HCT116 (cell line): ENCODE measurements around the gene LSS. TPM values are rescaled to one million over a fixed set of nuclear protein-coding genes. Genes with fewer than 3 reads are reported as not detected.

ENCODE experiments used
- ATAC-seq: fragments of 200-7000 bp; cut with Tn5 transposase; 2 replicates; pipeline ENCODE4 v1.9.1; 2020; ENCODE audit warnings: mild to moderate bottlenecking, moderate library complexity
- BruUV-seq: library from RNA; stranded (reverse); fragments of 400-500 nt; replicated peaks from 2 replicates; lab custom pipeline; 2021; lab: Mats Ljungman, UMichigan
- CTCF ChIA-PET: fragments of 300-600 bp; sonication (Branson Sonifier 250); formaldehyde crosslinking; loops from one replicate; lab custom pipeline; 2021; ENCODE audit warnings: antibody characterized with exemption; lab: Charles Lee
- POLR2A ChIA-PET: fragments of 300-600, 350-600 bp; sonication (Branson Sonifier 250); formaldehyde crosslinking; loops from one replicate; lab custom pipeline; 2021; ENCODE audit warnings: antibody characterized with exemption; lab: Charles Lee
- RAD21 ChIA-PET, 2 experiments: fragments of 300-600 bp; sonication (Branson Sonifier 250); formaldehyde crosslinking; loops; one replicate each; lab custom pipeline; 2023; ENCODE audit warnings: low total read pairs in 2 of 2; ENCODE audit not compliant: uncharacterized antibody in 2 of 2, unreplicated experiment in 2 of 2, low non-redundant PET in 1 of 2; lab: Charles Lee
- DNase-seq: peaks from one replicate; pipeline ENCODE4 v3.0.0-alpha.2; 2010; ENCODE audit warnings: low read depth, low spot score
- H2AFZ ChIP-seq: fragments of 200-600 bp; shearing (Covaris generic), sonication (generic); 2 replicates; pipeline ENCODE4 v1.6.1; 2017; ENCODE audit warnings: low read depth, mixed run types, mixed read lengths, antibody characterized with exemption, low read length; ENCODE audit not compliant: poor library complexity, severe bottlenecking
- H3K27ac ChIP-seq: 2 replicates; pipeline ENCODE4 v1.5.1; 2012; ENCODE audit warnings: low read depth, low read length
- H3K27me3 ChIP-seq: fragments of 200-600 bp; sonication (generic); 2 replicates; pipeline ENCODE4 v1.6.1; 2016; ENCODE audit warnings: mixed run types, low read length, mixed read lengths; ENCODE audit not compliant: insufficient read depth
- H3K36me3 ChIP-seq, 2 experiments: fragments of 200-500 bp in 1 of 2; fragments of 200-600 bp in 1 of 2; sonication (Bioruptor generic) in 1 of 2; sonication (generic) in 1 of 2; 2 replicates each; pipeline versions ENCODE4 v1.5.1 to v1.6.1; 2014 to 2016; ENCODE audit warnings: low read length in 2 of 2, inconsistent platforms in 1 of 2, mixed read lengths in 1 of 2, mixed run types in 1 of 2; ENCODE audit not compliant: insufficient read depth in 2 of 2, control insufficient read depth in 1 of 2
- H3K4me1 ChIP-seq, 2 experiments: fragments of 200-600 bp in 1 of 2; sonication (generic) in 1 of 2; 2 replicates each; pipeline versions ENCODE4 v1.5.1 to v1.6.1; 2012 to 2017; ENCODE audit warnings: low read length in 2 of 2, inconsistent platforms in 1 of 2, mild to moderate bottlenecking in 1 of 2, mixed read lengths in 1 of 2, mixed run types in 1 of 2, moderate library complexity in 1 of 2; ENCODE audit not compliant: insufficient read depth in 2 of 2, control insufficient read depth in 1 of 2
- H3K4me2 ChIP-seq: fragments of 200-600 bp; sonication (generic); 2 replicates; pipeline ENCODE4 v1.6.1; 2017; ENCODE audit warnings: mixed run types, low read length, mixed read lengths
- H3K4me3 ChIP-seq, 2 experiments: fragments of 200-600 bp in 1 of 2; sonication (generic) in 1 of 2; replicated peaks in 1 of 2; 2 replicates each; pipeline ENCODE4 v1.5.1; 2011 to 2016; ENCODE audit warnings: low read length in 2 of 2, control low read depth in 1 of 2, low read depth in 1 of 2, mild to moderate bottlenecking in 1 of 2, mixed read lengths in 1 of 2, mixed run types in 1 of 2
- H3K79me2 ChIP-seq: fragments of 200-600 bp; sonication (generic); 2 replicates; pipeline ENCODE4 v1.6.1; 2017; ENCODE audit warnings: mild to moderate bottlenecking, mixed run types, low read length, moderate library complexity, mixed read lengths; ENCODE audit not compliant: insufficient read depth
- H3K9ac ChIP-seq: fragments of 200-600 bp; sonication (generic); 2 replicates; pipeline ENCODE4 v1.6.1; 2016; ENCODE audit warnings: low read length, mixed read lengths
- H3K9me2 ChIP-seq: fragments of 200-600 bp; sonication (generic), shearing (Covaris generic); 2 replicates; pipeline ENCODE4 v1.6.1; 2017; ENCODE audit warnings: mixed run types, mild to moderate bottlenecking, moderate library complexity; ENCODE audit not compliant: insufficient read depth
- H3K9me3 ChIP-seq, 2 experiments: fragments of 200-500 bp in 1 of 2; fragments of 200-600 bp in 1 of 2; sonication (Bioruptor generic) in 1 of 2; sonication (generic) in 1 of 2; 2 replicates each; pipeline ENCODE4 v1.6.1; 2014 to 2017; ENCODE audit warnings: low read length in 2 of 2, mixed read lengths in 2 of 2, inconsistent platforms in 1 of 2, low read depth in 1 of 2, mild to moderate bottlenecking in 1 of 2, mixed run types in 1 of 2, moderate library complexity in 1 of 2; ENCODE audit not compliant: control insufficient read depth in 1 of 2, insufficient read depth in 1 of 2
- H4K20me1 ChIP-seq: fragments of 200-600 bp; sonication (generic), shearing (Covaris generic); 2 replicates; pipeline ENCODE4 v1.6.1; 2017; ENCODE audit warnings: mixed run types, mild to moderate bottlenecking, moderate library complexity; ENCODE audit not compliant: insufficient read depth
- CBX3 ChIP-seq: IDR thresholded peaks from 2 replicates; pipeline ENCODE4 v1.6.1; 2012; ENCODE audit warnings: low read depth
- CEBPB ChIP-seq: IDR thresholded peaks from 2 replicates; pipeline ENCODE4 v1.6.1; 2012; ENCODE audit warnings: low read depth
- ELF1 ChIP-seq: IDR thresholded peaks from 2 replicates; pipeline ENCODE4 v1.6.1; 2012; ENCODE audit warnings: low read depth, borderline replicate concordance
- EZH2 ChIP-seq: fragments of 200-600 bp; sonication (generic); IDR thresholded peaks from 2 replicates; pipeline ENCODE4 v1.6.1; 2017; ENCODE audit warnings: antibody characterized with exemption, mixed run types
- EZH2phosphoT487 ChIP-seq: fragments of 200-600 bp; IDR thresholded peaks from 2 replicates; pipeline ENCODE4 v1.6.1; 2018; ENCODE audit warnings: antibody characterized with exemption, borderline replicate concordance
- FOSL1 ChIP-seq: IDR thresholded peaks from 2 replicates; pipeline ENCODE4 v1.6.1; 2012; ENCODE audit warnings: low read depth
- POLR2AphosphoS5 ChIP-seq: IDR thresholded peaks from 2 replicates; pipeline ENCODE4 v1.6.1; 2011; ENCODE audit warnings: mild to moderate bottlenecking, low read depth, low read length, moderate library complexity
- RAD21 ChIP-seq: IDR thresholded peaks from 2 replicates; pipeline ENCODE4 v1.6.1; 2012; ENCODE audit warnings: low read depth, mild to moderate bottlenecking
- SIN3A ChIP-seq: IDR thresholded peaks from 2 replicates; pipeline ENCODE4 v1.6.1; 2012; ENCODE audit warnings: low read depth
- SP1 ChIP-seq: IDR thresholded peaks from 2 replicates; pipeline ENCODE4 v1.6.1; 2012; ENCODE audit warnings: low read depth
- SRF ChIP-seq: IDR thresholded peaks from 2 replicates; pipeline ENCODE4 v1.6.1; 2012; ENCODE audit warnings: low read depth
- TCF7L2 ChIP-seq: IDR thresholded peaks from 2 replicates; pipeline ENCODE4 v1.7.0; 2011; ENCODE audit warnings: borderline replicate concordance, inconsistent platforms; ENCODE audit not compliant: insufficient read depth, insufficient read length; ENCODE audit errors: extremely low read depth
- YY1 ChIP-seq: IDR thresholded peaks from 2 replicates; pipeline ENCODE4 v1.6.1; 2011; ENCODE audit warnings: low read length, low read depth, moderate library complexity, mild to moderate bottlenecking; ENCODE audit not compliant: insufficient replicate concordance; ENCODE audit errors: extremely low read depth
- ZFX ChIP-seq: fragments of 450-650 bp; IDR thresholded peaks from 2 replicates; pipeline ENCODE4 v1.6.1; 2017
- ZNF274 ChIP-seq: fragments of 200-500 bp; sonication (Bioruptor generic); IDR thresholded peaks from 2 replicates; pipeline ENCODE4 v1.6.1; 2014; ENCODE audit warnings: mild to moderate bottlenecking, low read depth, low read length, inconsistent platforms
- intact Hi-C: fragments of 100-400 bp; cut with micrococcal nuclease; formaldehyde crosslinking; loops from 2 replicates; pipeline ENCODE4 v1.10.0; 2022
- total RNA-seq: library from RNA; stranded (reverse); gene quantifications from one replicate; pipeline ENCODE4 v1.2.1, GENCODE V29; 2021; ENCODE audit not compliant: unreplicated experiment
- TF ChIP-seq, protein P1 (sequence below): IDR thresholded peaks from 2 replicates; pipeline ENCODE4 v1.6.1; 2012
- TF ChIP-seq, protein P2 (sequence below): IDR thresholded peaks from 2 replicates; pipeline ENCODE4 v1.6.1; 2012; ENCODE audit warnings: low read depth
- TF ChIP-seq, protein P3 (sequence below), 3 experiments: fragments of 200-600 bp in 1 of 3; sonication (generic) in 1 of 3; IDR thresholded peaks in 2 of 3; conservative IDR thresholded peaks in 1 of 3; 2 replicates each; pipeline ENCODE4 v1.5.1; 2012 to 2017; ENCODE audit warnings: low read depth in 2 of 3, low read length in 2 of 3, antibody characterized with exemption in 1 of 3, borderline replicate concordance in 1 of 3, control low read depth in 1 of 3, mild to moderate bottlenecking in 1 of 3, mixed read lengths in 1 of 3, mixed run types in 1 of 3, moderate library complexity in 1 of 3; ENCODE audit not compliant: insufficient read depth in 1 of 3
- TF ChIP-seq, protein P4 (sequence below): IDR thresholded peaks from 2 replicates; pipeline ENCODE4 v1.6.1; 2011; ENCODE audit warnings: mild to moderate bottlenecking, low read length, moderate library complexity; ENCODE audit not compliant: insufficient replicate concordance; ENCODE audit errors: extremely low read depth
- TF ChIP-seq, protein P5 (sequence below): IDR thresholded peaks from 2 replicates; pipeline ENCODE4 v1.6.1; 2012

LSS gene
- total RNA-seq, 1 experiment from 2014 or later = 44.7 TPM

DNA sequence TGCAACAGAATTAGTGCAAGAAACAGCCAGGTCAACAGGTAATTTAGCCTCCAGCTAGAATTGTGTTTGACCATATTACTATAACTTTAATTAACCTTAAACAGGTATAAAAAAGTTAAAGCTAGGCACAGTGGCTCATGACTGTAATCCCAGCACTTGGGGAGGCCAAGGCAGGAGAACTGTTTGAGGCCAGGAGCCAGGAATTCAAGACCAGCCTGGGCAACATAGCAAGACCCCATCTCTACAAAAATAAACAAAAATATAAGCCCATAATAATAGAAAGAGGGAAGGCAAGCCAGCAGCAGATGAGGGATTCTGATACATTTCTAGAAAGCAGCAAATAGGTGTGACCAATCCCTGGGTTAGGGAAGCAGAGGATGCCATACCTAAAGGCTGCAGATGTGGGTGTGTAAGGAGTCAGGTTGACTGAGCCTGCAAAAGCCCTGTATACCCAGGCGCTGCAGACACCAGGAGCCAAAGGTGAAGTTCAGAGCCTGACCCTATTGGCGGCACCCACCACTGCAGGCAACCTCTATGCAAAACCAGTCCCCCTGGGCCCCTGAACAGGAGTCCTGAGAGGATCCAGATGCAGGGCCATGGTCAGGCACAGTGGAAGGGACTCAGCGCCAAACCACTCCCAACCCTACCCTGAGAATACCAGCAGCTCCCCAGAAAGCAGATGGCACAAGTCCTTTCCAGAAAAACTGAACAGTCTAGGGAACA is 19.3 kb upstream of the LSS start:
- CTCF ChIA-PET = no interaction called here
- H3K36me3 ChIP-seq = peaks cover 60 to 74% of the 10 kb centered on the region in 2 experiments
- no peak overlapping the region for H3K4me3 ChIP-seq

More for the DNA sequence above, 19.3 kb upstream of the LSS start:
- RAD21 ChIA-PET = no interaction called here
- intact Hi-C loops = no loop called here
- POLR2A ChIA-PET = no interaction called here
- Histone ChIP-seq H3K9me3 (no peaks in the 10 kb centered on the region), H2AFZ (no peak overlapping the region), H3K27me3 (no peaks in the 10 kb centered on the region), H3K4me1 (no peaks in the 10 kb centered on the region), H3K79me2 (peaks cover 11% of the 10 kb centered on the region), H3K27ac (no peak overlapping the region), H4K20me1 (no peaks in the 10 kb centered on the region), H3K9ac (no peak overlapping the region), H3K9me2 (no peaks in the 10 kb centered on the region), H3K4me2 (no peak overlapping the region)
- no peak for ATAC-seq
- DNase-seq = no peak
- no peak for TF ChIP-seq RAD21
- TF ChIP-seq, protein P1, sequence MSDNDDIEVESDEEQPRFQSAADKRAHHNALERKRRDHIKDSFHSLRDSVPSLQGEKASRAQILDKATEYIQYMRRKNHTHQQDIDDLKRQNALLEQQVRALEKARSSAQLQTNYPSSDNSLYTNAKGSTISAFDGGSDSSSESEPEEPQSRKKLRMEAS = no peak
- no peak for TF ChIP-seq ZNF274
- TF ChIP-seq ZFX = no peak
- no peak for TF ChIP-seq EZH2phosphoT487
- TF ChIP-seq SRF = no peak
- TF ChIP-seq CBX3 = no peak
- TF ChIP-seq FOSL1 = no peak
- TF ChIP-seq, protein P2, sequence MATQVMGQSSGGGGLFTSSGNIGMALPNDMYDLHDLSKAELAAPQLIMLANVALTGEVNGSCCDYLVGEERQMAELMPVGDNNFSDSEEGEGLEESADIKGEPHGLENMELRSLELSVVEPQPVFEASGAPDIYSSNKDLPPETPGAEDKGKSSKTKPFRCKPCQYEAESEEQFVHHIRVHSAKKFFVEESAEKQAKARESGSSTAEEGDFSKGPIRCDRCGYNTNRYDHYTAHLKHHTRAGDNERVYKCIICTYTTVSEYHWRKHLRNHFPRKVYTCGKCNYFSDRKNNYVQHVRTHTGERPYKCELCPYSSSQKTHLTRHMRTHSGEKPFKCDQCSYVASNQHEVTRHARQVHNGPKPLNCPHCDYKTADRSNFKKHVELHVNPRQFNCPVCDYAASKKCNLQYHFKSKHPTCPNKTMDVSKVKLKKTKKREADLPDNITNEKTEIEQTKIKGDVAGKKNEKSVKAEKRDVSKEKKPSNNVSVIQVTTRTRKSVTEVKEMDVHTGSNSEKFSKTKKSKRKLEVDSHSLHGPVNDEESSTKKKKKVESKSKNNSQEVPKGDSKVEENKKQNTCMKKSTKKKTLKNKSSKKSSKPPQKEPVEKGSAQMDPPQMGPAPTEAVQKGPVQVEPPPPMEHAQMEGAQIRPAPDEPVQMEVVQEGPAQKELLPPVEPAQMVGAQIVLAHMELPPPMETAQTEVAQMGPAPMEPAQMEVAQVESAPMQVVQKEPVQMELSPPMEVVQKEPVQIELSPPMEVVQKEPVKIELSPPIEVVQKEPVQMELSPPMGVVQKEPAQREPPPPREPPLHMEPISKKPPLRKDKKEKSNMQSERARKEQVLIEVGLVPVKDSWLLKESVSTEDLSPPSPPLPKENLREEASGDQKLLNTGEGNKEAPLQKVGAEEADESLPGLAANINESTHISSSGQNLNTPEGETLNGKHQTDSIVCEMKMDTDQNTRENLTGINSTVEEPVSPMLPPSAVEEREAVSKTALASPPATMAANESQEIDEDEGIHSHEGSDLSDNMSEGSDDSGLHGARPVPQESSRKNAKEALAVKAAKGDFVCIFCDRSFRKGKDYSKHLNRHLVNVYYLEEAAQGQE = no peak
- TF ChIP-seq POLR2AphosphoS5 = no peak
- no peak for TF ChIP-seq SP1
- TF ChIP-seq, protein P3, sequence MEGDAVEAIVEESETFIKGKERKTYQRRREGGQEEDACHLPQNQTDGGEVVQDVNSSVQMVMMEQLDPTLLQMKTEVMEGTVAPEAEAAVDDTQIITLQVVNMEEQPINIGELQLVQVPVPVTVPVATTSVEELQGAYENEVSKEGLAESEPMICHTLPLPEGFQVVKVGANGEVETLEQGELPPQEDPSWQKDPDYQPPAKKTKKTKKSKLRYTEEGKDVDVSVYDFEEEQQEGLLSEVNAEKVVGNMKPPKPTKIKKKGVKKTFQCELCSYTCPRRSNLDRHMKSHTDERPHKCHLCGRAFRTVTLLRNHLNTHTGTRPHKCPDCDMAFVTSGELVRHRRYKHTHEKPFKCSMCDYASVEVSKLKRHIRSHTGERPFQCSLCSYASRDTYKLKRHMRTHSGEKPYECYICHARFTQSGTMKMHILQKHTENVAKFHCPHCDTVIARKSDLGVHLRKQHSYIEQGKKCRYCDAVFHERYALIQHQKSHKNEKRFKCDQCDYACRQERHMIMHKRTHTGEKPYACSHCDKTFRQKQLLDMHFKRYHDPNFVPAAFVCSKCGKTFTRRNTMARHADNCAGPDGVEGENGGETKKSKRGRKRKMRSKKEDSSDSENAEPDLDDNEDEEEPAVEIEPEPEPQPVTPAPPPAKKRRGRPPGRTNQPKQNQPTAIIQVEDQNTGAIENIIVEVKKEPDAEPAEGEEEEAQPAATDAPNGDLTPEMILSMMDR (IDR thresholded peaks at IDR 0.05 in 2 of 3, conservative IDR thresholded peaks at IDR 0.05 in 1 of 3; ENCODE audit: borderline replicate concordance in 1 of 3, insufficient read depth in 1 of 3, low read depth in 2 of 3, low read length in 2 of 3) = no peak
- no peak for TF ChIP-seq EZH2
- TF ChIP-seq, protein P4, sequence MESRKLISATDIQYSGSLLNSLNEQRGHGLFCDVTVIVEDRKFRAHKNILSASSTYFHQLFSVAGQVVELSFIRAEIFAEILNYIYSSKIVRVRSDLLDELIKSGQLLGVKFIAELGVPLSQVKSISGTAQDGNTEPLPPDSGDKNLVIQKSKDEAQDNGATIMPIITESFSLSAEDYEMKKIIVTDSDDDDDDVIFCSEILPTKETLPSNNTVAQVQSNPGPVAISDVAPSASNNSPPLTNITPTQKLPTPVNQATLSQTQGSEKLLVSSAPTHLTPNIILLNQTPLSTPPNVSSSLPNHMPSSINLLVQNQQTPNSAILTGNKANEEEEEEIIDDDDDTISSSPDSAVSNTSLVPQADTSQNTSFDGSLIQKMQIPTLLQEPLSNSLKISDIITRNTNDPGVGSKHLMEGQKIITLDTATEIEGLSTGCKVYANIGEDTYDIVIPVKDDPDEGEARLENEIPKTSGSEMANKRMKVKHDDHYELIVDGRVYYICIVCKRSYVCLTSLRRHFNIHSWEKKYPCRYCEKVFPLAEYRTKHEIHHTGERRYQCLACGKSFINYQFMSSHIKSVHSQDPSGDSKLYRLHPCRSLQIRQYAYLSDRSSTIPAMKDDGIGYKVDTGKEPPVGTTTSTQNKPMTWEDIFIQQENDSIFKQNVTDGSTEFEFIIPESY = no peak
- TF ChIP-seq CEBPB = no peak
- no peak for TF ChIP-seq ELF1
- TF ChIP-seq, protein P5, sequence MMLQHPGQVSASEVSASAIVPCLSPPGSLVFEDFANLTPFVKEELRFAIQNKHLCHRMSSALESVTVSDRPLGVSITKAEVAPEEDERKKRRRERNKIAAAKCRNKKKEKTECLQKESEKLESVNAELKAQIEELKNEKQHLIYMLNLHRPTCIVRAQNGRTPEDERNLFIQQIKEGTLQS = no peak
- no peak for TF ChIP-seq SIN3A
- no peak for TF ChIP-seq TCF7L2
- no peak for TF ChIP-seq YY1
- no TSS peak for BruUV-seq
